Measurements from ENCODE around the gene AGFG2.

DNA sequence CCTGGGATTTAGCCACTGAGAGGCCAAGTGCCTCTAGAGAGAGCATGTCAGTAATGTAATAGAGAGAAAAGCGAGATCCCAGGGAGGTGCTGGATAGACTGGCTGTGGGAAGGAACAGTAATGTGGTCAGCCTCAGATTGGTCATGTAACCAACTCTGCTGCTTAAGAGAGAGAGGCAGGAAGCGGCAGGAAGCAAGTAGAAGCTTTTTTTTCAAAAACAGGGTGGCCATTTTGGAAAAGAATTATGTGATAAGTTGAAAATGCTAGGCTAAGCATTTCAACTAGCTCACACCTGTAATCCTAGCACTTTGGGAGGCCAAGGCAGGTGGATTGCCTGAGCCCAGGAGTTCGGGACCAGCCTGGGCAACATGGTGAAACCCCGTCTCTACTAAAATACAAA lies 59.4 kb downstream of the AGFG2 start:
- TF ChIP-seq, protein P1, sequence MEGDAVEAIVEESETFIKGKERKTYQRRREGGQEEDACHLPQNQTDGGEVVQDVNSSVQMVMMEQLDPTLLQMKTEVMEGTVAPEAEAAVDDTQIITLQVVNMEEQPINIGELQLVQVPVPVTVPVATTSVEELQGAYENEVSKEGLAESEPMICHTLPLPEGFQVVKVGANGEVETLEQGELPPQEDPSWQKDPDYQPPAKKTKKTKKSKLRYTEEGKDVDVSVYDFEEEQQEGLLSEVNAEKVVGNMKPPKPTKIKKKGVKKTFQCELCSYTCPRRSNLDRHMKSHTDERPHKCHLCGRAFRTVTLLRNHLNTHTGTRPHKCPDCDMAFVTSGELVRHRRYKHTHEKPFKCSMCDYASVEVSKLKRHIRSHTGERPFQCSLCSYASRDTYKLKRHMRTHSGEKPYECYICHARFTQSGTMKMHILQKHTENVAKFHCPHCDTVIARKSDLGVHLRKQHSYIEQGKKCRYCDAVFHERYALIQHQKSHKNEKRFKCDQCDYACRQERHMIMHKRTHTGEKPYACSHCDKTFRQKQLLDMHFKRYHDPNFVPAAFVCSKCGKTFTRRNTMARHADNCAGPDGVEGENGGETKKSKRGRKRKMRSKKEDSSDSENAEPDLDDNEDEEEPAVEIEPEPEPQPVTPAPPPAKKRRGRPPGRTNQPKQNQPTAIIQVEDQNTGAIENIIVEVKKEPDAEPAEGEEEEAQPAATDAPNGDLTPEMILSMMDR (tag by site-specific recombination; IDR thresholded peaks at IDR 0.05), result no peak
- TF ChIP-seq, protein P2, sequence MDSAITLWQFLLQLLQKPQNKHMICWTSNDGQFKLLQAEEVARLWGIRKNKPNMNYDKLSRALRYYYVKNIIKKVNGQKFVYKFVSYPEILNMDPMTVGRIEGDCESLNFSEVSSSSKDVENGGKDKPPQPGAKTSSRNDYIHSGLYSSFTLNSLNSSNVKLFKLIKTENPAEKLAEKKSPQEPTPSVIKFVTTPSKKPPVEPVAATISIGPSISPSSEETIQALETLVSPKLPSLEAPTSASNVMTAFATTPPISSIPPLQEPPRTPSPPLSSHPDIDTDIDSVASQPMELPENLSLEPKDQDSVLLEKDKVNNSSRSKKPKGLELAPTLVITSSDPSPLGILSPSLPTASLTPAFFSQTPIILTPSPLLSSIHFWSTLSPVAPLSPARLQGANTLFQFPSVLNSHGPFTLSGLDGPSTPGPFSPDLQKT (IDR thresholded peaks at IDR 0.05; ENCODE audit: borderline replicate concordance, low read depth, low read length), result no peak
